ENCODE measurements around the gene EPHA8. TPM values are rescaled to one million over a fixed set of nuclear protein-coding genes. Genes with fewer than 3 reads are reported as not detected.
A peak's percentile ranks its signal among the peaks of the same experiment; 100 is the strongest.

EPHA8 gene
- total and polyA plus RNA-seq, 9 of the 15 experiments (the other 6 are each of a cell fraction or from before 2014, with no cell fraction given) = not detected

DNA sequence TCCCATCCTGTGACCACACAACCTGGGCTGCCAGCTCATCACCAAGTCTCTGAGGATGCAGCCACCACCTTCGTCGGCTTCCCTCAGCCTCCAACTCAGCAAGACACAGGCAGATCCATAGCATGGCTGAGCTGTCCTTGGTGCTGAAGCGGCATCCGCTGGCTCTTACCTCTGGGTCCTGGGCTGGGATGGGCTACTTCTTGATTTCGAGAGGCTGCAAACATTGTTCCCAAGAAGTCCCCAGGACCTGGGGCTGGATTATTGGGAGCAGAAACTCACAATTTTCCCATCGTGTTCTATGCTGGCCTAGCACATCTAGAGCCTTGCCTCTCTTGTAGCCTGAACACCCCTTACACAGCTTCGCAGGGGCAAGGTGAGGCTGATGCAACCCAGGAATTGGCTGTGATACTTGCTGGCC, 48.2 kb downstream of the EPHA8 start (continued):
- TF ChIP-seq, protein P1, sequence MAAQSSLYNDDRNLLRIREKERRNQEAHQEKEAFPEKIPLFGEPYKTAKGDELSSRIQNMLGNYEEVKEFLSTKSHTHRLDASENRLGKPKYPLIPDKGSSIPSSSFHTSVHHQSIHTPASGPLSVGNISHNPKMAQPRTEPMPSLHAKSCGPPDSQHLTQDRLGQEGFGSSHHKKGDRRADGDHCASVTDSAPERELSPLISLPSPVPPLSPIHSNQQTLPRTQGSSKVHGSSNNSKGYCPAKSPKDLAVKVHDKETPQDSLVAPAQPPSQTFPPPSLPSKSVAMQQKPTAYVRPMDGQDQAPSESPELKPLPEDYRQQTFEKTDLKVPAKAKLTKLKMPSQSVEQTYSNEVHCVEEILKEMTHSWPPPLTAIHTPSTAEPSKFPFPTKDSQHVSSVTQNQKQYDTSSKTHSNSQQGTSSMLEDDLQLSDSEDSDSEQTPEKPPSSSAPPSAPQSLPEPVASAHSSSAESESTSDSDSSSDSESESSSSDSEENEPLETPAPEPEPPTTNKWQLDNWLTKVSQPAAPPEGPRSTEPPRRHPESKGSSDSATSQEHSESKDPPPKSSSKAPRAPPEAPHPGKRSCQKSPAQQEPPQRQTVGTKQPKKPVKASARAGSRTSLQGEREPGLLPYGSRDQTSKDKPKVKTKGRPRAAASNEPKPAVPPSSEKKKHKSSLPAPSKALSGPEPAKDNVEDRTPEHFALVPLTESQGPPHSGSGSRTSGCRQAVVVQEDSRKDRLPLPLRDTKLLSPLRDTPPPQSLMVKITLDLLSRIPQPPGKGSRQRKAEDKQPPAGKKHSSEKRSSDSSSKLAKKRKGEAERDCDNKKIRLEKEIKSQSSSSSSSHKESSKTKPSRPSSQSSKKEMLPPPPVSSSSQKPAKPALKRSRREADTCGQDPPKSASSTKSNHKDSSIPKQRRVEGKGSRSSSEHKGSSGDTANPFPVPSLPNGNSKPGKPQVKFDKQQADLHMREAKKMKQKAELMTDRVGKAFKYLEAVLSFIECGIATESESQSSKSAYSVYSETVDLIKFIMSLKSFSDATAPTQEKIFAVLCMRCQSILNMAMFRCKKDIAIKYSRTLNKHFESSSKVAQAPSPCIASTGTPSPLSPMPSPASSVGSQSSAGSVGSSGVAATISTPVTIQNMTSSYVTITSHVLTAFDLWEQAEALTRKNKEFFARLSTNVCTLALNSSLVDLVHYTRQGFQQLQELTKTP (IDR thresholded peaks at IDR 0.05; ENCODE audit: low read depth in 1 of 2, partially characterized antibody in 2 of 2) = peak in 1 of 2 experiments; percentile 95
- TF ChIP-seq, protein P2, sequence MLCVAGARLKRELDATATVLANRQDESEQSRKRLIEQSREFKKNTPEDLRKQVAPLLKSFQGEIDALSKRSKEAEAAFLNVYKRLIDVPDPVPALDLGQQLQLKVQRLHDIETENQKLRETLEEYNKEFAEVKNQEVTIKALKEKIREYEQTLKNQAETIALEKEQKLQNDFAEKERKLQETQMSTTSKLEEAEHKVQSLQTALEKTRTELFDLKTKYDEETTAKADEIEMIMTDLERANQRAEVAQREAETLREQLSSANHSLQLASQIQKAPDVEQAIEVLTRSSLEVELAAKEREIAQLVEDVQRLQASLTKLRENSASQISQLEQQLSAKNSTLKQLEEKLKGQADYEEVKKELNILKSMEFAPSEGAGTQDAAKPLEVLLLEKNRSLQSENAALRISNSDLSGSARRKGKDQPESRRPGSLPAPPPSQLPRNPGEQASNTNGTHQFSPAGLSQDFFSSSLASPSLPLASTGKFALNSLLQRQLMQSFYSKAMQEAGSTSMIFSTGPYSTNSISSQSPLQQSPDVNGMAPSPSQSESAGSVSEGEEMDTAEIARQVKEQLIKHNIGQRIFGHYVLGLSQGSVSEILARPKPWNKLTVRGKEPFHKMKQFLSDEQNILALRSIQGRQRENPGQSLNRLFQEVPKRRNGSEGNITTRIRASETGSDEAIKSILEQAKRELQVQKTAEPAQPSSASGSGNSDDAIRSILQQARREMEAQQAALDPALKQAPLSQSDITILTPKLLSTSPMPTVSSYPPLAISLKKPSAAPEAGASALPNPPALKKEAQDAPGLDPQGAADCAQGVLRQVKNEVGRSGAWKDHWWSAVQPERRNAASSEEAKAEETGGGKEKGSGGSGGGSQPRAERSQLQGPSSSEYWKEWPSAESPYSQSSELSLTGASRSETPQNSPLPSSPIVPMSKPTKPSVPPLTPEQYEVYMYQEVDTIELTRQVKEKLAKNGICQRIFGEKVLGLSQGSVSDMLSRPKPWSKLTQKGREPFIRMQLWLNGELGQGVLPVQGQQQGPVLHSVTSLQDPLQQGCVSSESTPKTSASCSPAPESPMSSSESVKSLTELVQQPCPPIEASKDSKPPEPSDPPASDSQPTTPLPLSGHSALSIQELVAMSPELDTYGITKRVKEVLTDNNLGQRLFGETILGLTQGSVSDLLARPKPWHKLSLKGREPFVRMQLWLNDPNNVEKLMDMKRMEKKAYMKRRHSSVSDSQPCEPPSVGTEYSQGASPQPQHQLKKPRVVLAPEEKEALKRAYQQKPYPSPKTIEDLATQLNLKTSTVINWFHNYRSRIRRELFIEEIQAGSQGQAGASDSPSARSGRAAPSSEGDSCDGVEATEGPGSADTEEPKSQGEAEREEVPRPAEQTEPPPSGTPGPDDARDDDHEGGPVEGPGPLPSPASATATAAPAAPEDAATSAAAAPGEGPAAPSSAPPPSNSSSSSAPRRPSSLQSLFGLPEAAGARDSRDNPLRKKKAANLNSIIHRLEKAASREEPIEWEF (CRISPR knock-in tag; IDR thresholded peaks at IDR 0.05) = 0 out of 2 replicates have a peak, but pooled peaks have one; percentile 19
- TF ChIP-seq ZNF766 (CRISPR knock-in tag; conservative IDR thresholded peaks at IDR 0.05) = peak; percentile 91
- peak; percentile 79; the same call in 1 of the 2 replicates for TF ChIP-seq ZNF232 (CRISPR knock-in tag; IDR thresholded peaks at IDR 0.05)
- peak; percentile 67; the same call in 1 of the 2 replicates for TF ChIP-seq ZNF263 (CRISPR knock-in tag; IDR thresholded peaks at IDR 0.05; ENCODE audit: borderline replicate concordance)
- TF ChIP-seq EHMT2 (IDR thresholded peaks at IDR 0.05) = peak; percentile 100
- TF ChIP-seq MTA3 (IDR thresholded peaks at IDR 0.05; ENCODE audit: borderline replicate concordance) = no peak
- peak; percentile 40; the same call in 1 of the 2 replicates for TF ChIP-seq HCFC1 (IDR thresholded peaks at IDR 0.05; ENCODE audit: low read depth, low read length)
- TF ChIP-seq KDM4B (IDR thresholded peaks at IDR 0.05; ENCODE audit: borderline replicate concordance in 2 of 2, low read depth in 1 of 2) = no peak
- TF ChIP-seq, protein P3, sequence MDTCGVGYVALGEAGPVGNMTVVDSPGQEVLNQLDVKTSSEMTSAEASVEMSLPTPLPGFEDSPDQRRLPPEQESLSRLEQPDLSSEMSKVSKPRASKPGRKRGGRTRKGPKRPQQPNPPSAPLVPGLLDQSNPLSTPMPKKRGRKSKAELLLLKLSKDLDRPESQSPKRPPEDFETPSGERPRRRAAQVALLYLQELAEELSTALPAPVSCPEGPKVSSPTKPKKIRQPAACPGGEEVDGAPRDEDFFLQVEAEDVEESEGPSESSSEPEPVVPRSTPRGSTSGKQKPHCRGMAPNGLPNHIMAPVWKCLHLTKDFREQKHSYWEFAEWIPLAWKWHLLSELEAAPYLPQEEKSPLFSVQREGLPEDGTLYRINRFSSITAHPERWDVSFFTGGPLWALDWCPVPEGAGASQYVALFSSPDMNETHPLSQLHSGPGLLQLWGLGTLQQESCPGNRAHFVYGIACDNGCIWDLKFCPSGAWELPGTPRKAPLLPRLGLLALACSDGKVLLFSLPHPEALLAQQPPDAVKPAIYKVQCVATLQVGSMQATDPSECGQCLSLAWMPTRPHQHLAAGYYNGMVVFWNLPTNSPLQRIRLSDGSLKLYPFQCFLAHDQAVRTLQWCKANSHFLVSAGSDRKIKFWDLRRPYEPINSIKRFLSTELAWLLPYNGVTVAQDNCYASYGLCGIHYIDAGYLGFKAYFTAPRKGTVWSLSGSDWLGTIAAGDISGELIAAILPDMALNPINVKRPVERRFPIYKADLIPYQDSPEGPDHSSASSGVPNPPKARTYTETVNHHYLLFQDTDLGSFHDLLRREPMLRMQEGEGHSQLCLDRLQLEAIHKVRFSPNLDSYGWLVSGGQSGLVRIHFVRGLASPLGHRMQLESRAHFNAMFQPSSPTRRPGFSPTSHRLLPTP (IDR thresholded peaks at IDR 0.05; ENCODE audit: borderline replicate concordance, extremely low read depth, insufficient read length) = no peak
- no peak for TF ChIP-seq SAFB (IDR thresholded peaks at IDR 0.05; ENCODE audit: borderline replicate concordance, low read depth, low read length)
- TF ChIP-seq ZNF41 (CRISPR knock-in tag; conservative IDR thresholded peaks at IDR 0.05) = no peak
- TF ChIP-seq, protein P4, sequence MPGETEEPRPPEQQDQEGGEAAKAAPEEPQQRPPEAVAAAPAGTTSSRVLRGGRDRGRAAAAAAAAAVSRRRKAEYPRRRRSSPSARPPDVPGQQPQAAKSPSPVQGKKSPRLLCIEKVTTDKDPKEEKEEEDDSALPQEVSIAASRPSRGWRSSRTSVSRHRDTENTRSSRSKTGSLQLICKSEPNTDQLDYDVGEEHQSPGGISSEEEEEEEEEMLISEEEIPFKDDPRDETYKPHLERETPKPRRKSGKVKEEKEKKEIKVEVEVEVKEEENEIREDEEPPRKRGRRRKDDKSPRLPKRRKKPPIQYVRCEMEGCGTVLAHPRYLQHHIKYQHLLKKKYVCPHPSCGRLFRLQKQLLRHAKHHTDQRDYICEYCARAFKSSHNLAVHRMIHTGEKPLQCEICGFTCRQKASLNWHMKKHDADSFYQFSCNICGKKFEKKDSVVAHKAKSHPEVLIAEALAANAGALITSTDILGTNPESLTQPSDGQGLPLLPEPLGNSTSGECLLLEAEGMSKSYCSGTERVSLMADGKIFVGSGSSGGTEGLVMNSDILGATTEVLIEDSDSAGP (CRISPR knock-in tag; IDR thresholded peaks at IDR 0.05) = no peak

All from K562 (cell line).